Vagina (tissue), 2 donors: ENCODE measurements around the gene GRAMD2A. TPM values are rescaled to one million over a fixed set of nuclear protein-coding genes. Genes with fewer than 3 reads are reported as not detected.

Experiments used
- DNase-seq, 2 donors: peaks; one replicate each; pipeline ENCODE4 v3.0.0-alpha.2; 2017; ENCODE audit errors: extremely low spot score in 2 of 2
- H3K27ac ChIP-seq: fragments of 200-600 bp; sonication (generic); one replicate; pipeline ENCODE4 v1.5.1; 2019
- H3K27me3 ChIP-seq: fragments of 200-600 bp; sonication (generic); one replicate; pipeline ENCODE4 v1.5.1; 2019
- H3K36me3 ChIP-seq, 2 donors: fragments of 200-600 bp; sonication (generic); one replicate each; pipeline ENCODE4 v1.5.1; 2017 to 2019
- H3K4me1 ChIP-seq: fragments of 200-600 bp; sonication (generic); one replicate; pipeline ENCODE4 v1.5.1; 2019
- H3K4me3 ChIP-seq, 2 donors: fragments of 200-600 bp; sonication (generic); 1 replicate in 1 of 2; 2 replicates in 1 of 2; pipeline ENCODE4 v1.5.1; 2016 to 2019
- H3K9me3 ChIP-seq: fragments of 200-600 bp; sonication (generic); one replicate; pipeline ENCODE4 v1.5.1; 2019
- CTCF ChIP-seq, 3 experiments: fragments of 450-650 bp in 2 of 3; fragments of 200-600 bp in 1 of 3; sonication (generic) in 1 of 3; IDR thresholded peaks; one replicate each; pipeline ENCODE4 v1.5.1; 2017 to 2019; ENCODE audit warnings: antibody characterized with exemption in 3 of 3, mild to moderate bottlenecking in 2 of 3, moderate library complexity in 2 of 3
- POLR2A ChIP-seq, 2 donors: fragments of 450-650 bp; IDR thresholded peaks; one replicate each; pipeline ENCODE4 v1.6.1; 2017; ENCODE audit warnings: antibody characterized with exemption in 2 of 2, mild to moderate bottlenecking in 2 of 2, moderate library complexity in 2 of 2
- POLR2AphosphoS5 ChIP-seq, 2 donors: sonication (generic); formaldehyde crosslinking; IDR thresholded peaks; one replicate each; pipeline ENCODE4 v1.9.0; 2017; ENCODE audit warnings: antibody characterized with exemption in 2 of 2, mild to moderate bottlenecking in 2 of 2, low read depth in 1 of 2; ENCODE audit not compliant: insufficient read depth in 1 of 2
- intact Hi-C: fragments of 100-400 bp; cut with DNase I; formaldehyde crosslinking; loops from one replicate; pipeline ENCODE4 v1.15.1; 2023
- total RNA-seq: library from RNA; depleted of rRNA; stranded (reverse); fragments of >200 nt; gene quantifications from one replicate; pipeline ENCODE4 v1.2.3, GENCODE V29; 2016

Gene GRAMD2A
- total RNA-seq, 1 donor from 2014 or later: 7.4 TPM

GRCh38 chr15:72231833-72232478 lies 34.4 kb upstream of the GRAMD2A start:
- peaks cover 45% of the 10 kb centered on the region for H3K4me1 ChIP-seq
- TF ChIP-seq POLR2AphosphoS5 (IDR thresholded peaks at IDR 0.05; ENCODE audit: insufficient read depth in 1 of 2, low read depth in 1 of 2): peak in 1 of 2 donors; percentile 64
- TF ChIP-seq POLR2A (IDR thresholded peaks at IDR 0.05): no peak
- no peak for TF ChIP-seq CTCF (IDR thresholded peaks at IDR 0.05)
- intact Hi-C loops: loop anchor here (5.0 kb wide), 2 partner anchors 40 to 145 kb away; partner anchors contain the start of genes HEXA and PARP6
- no peaks in the 10 kb centered on the region for H3K9me3 ChIP-seq
- H3K27ac ChIP-seq: peak overlapping the region; percentile 98
- peak overlapping the region; percentile 89 to 97 for H3K4me3 ChIP-seq
- H3K27me3 ChIP-seq: no peaks in the 10 kb centered on the region
- no peak for DNase-seq
- no peaks in the 10 kb centered on the region for H3K36me3 ChIP-seq

GRCh38 chr15:72231066-72231832 lies 33.7 kb upstream of the GRAMD2A start, which contains the start of gene PKM:
TSS of gene PKM (minus strand) at chr15:72231190. CDS start at chr15:72219097, 12,093 bp downstream.
- intact Hi-C loops: loop anchor here (5.0 kb wide), 2 partner anchors 41 to 146 kb away; partner anchors contain the start of genes HEXA and PARP6
- Histone ChIP-seq H3K4me3 (peak within 1 kb of the TSS; percentile 89 to 97), H3K9me3 (no peaks in the 10 kb centered on the region), H3K27ac (peak within 1 kb of the TSS; percentile 98), H3K36me3 (no peaks in the 10 kb centered on the region), H3K27me3 (no peaks in the 10 kb centered on the region), H3K4me1 (peaks cover 47% of the 10 kb centered on the region)
- TF ChIP-seq POLR2A (IDR thresholded peaks at IDR 0.05): peak in 1 of 2 donors; percentile 95
- TF ChIP-seq POLR2AphosphoS5 (IDR thresholded peaks at IDR 0.05; ENCODE audit: insufficient read depth in 1 of 2, low read depth in 1 of 2): peak; percentile 70 to 84
- TF ChIP-seq CTCF (IDR thresholded peaks at IDR 0.05): peak in 1 of 3 experiments; percentile 20
- DNase-seq: peak in 1 of 2 donors; percentile 96

GRCh38 chr15:72230197-72231065 lies 32.8 kb upstream of the GRAMD2A start:
- TF ChIP-seq CTCF (IDR thresholded peaks at IDR 0.05): no peak
- TF ChIP-seq POLR2A (IDR thresholded peaks at IDR 0.05): peak in 1 of 2 donors; percentile 76
- peak; percentile 10 to 74 for TF ChIP-seq POLR2AphosphoS5 (IDR thresholded peaks at IDR 0.05; ENCODE audit: insufficient read depth in 1 of 2, low read depth in 1 of 2)
- no peaks in the 10 kb centered on the region for H3K27me3 ChIP-seq
- H3K4me1 ChIP-seq: peaks cover 55% of the 10 kb centered on the region
- peak in 1 of 2 donors; percentile 94 for DNase-seq
- no peaks in the 10 kb centered on the region for H3K9me3 ChIP-seq
- peak overlapping the region; percentile 98 for H3K27ac ChIP-seq
- H3K36me3 ChIP-seq: no peaks in the 10 kb centered on the region
- intact Hi-C loops: loop anchor here (5.0 kb wide), 2 partner anchors 42 to 147 kb away; partner anchors contain the start of genes HEXA and PARP6
- peak overlapping the region; percentile 89 to 97 for H3K4me3 ChIP-seq

- peak overlapping the region; percentile 98 for H3K27ac ChIP-seq
- TF ChIP-seq CTCF (IDR thresholded peaks at IDR 0.05) (no peak), POLR2AphosphoS5 (IDR thresholded peaks at IDR 0.05; ENCODE audit: insufficient read depth in 1 of 2, low read depth in 1 of 2) (no peak), POLR2A (IDR thresholded peaks at IDR 0.05) (no peak)
- H3K4me3 ChIP-seq: peak overlapping the region; percentile 89 to 97
- DNase-seq: no peak
- no peaks in the 10 kb centered on the region for H3K9me3 ChIP-seq
- intact Hi-C loops: loop anchor here (5.0 kb wide), 2 partner anchors 42 to 147 kb away; partner anchors contain the start of genes HEXA and PARP6
- peaks cover 61% of the 10 kb centered on the region for H3K4me1 ChIP-seq
- no peaks in the 10 kb centered on the region for H3K27me3 ChIP-seq
- H3K36me3 ChIP-seq: no peaks in the 10 kb centered on the region
Observed at GRCh38 chr15:72229947-72230196, 32.3 kb upstream of the GRAMD2A start.
